Medulla oblongata (tissue), 1 donor: ENCODE results near the gene SCUBE3.

Source experiments
- DNase-seq: peaks from one replicate; pipeline ENCODE4 v3.0.0-alpha.2; 2015; ENCODE audit errors: extremely low spot score

The SCUBE3 gene

GRCh38 chr6:35213824-35214756 lies at the start of gene SCUBE3:
Gene SCUBE3, plus strand, starts transcription at chr6:35213956. Its CDS starts 463 bp downstream, at chr6:35214419.
- DNase-seq = no peak

DNA sequence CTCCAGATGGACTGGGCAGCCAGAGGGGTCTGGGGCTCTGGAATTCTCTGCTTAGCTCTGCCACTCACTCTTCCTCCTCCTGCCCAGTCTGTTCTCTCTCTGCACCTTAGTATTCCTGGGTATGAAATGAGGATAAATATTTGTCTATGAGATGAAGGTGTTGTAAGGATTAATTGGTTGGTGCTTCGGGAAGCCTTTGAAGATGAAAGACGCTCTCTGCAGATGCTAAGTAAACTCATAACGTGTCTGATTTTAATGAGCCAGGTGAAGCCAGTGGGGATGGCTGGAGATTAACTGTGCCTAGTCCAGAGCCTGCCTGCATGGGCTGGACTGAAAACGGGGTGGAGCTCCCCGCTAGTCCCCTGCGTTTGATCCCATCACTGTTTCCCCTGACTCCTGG lies 49.5 kb upstream of the SCUBE3 start:
- DNase-seq = no peak

DNA sequence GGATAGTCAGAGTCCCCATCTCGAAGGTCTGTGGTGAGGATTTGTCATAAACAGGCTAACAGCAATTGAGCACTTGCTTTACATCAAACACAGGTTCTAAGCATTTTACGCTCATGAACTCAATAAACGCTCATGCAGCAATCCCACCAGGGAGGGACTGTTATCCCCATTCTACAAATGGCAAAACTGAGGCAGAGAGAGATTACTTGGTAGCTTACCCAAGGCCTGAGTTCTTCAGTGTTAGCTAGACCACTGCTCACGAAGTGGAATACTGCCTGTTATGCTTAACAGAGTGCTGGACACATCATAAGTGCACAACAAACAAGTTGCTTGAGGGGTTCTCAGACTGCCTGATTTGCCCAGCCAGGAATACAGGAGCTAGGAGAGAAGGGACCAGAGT lies 48.9 kb upstream of the SCUBE3 start:
- DNase-seq = no peak

- no peak for DNase-seq
Observed at GRCh38 chr6:35165630-35166071, 48.1 kb upstream of the SCUBE3 start.

DNA sequence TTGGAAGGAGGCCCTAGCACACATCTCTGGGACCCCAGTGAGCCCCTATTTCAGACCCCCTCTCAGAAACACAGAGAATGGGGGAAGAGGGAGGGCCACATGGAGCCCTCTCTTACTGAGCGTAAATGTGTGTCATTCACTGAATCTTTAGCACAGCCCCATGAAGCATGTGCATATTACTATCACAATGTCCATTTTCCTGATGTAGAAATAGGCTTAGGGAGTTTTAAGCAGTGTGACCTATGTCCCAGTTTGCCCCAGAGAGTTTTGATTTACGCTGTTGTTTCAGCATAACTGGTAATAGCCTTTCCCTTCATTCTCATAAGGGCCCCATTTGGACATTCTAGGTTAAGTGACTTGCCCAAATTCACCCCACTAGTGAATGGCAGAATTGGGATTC lies 47.6 kb upstream of the SCUBE3 start:
- no peak for DNase-seq

DNA sequence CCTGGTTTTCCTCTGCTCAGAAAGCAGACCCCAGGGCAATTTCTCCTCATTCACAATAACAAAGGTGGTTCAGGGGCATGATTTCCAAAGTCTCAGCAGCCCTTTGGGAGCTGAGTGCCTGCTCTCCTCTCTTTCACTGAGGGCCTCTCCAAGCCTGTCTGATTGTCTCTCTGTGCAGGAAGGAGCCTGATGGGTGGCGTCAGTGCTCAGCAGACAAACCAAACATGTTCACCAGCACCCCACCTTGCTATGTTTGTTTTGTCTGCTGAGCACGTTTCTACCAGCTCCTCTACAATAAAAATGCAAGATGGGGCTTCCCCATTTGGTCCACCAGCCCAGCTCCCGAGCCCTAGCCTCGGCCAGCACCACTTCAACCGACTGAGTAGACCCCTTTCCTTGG lies 47.2 kb upstream of the SCUBE3 start:
- no peak for DNase-seq

- no peak for DNase-seq
Observed at GRCh38 chr6:35167505-35167904, 46.3 kb upstream of the SCUBE3 start.

GRCh38 chr6:35168461-35168861 lies 45.3 kb upstream of the SCUBE3 start:
- DNase-seq = peak; percentile 37

GRCh38 chr6:35170166-35170565 lies 43.6 kb upstream of the SCUBE3 start:
- no peak for DNase-seq

DNA sequence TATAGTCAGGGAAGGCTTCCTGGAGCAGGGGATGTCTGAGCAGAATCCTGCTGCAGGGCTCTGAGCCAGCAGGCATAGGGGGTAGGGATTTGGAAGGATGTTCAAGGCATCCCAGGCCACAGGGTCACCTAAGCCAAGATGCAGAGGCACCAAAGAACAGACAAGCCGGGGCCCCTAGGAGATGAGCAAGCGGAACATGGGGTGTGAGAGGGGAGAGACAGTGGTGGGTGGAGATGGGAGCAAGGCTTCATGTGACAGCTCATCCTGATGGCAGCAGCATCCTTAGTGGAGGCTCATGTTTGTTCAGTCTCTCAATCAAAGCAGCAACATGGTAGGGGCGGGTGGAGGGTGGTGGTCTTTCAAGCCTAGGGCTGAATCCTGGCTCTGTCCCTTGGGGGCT lies 42.9 kb upstream of the SCUBE3 start:
- DNase-seq = no peak

DNA sequence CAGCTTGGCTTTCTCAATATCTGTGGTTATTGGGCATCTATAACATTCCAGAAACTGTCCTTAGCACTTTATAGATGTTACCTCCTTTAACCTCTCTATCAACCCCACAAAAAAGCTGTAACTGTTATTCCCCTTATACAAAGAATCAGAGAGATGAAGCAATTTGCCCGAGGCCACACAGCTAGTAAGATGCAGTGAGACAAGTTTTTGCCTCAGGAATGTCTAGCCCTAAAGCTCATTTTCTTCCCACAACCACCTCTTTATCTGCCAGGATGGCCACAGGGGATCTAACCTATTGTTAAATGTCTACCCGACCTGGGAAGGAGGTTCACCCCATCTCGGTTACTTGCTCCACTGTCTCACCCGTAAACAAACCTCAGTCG lies 40.7 kb upstream of the SCUBE3 start:
- no peak for DNase-seq

GRCh38 chr6:35173427-35174087 lies 40.2 kb upstream of the SCUBE3 start:
- DNase-seq = no peak

- DNase-seq = no peak
Observed at GRCh38 chr6:35174088-35174434, 39.7 kb upstream of the SCUBE3 start.

- no peak for DNase-seq
Observed at GRCh38 chr6:35174501-35174900, 39.3 kb upstream of the SCUBE3 start.

- no peak for DNase-seq
Observed at GRCh38 chr6:35176301-35177024, 37.3 kb upstream of the SCUBE3 start.

DNA sequence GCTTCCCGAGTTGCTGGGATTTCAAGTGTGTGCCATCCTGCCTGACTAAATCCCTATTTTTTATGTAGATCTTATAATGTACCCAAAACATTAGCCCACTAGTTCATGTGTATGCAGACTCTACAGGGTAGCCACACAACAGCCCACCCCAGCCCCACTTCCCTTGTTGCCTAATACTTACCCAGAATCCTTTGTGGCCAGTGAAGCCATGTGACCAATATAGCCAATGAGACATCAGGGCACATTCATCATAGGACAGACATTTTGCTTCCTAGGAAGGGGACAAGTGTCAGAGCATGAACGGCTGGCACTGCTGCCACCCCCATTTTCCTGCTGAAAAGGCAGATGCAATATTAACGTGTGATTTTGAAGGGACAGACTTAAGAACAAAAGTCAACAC lies 36.6 kb upstream of the SCUBE3 start:
- no peak for DNase-seq

DNA sequence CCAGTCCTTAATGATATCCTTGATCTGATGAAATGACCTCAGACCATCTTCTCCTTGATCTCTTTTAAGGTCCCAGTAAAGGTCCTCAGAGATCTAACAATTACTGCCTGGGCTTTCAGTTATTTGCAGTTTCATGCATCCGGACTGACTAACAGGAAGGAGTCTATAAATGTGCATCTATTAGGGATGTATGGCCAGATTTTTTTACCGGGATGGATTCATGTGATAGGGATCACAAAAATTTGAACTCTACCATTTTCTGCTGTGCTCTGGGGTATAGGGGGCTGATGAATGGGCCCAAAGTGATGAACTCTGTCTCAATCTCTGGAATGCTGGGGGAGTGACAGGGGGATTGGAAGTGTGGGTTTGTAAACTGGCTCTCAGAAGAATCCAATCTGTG lies 36.2 kb upstream of the SCUBE3 start:
- DNase-seq = no peak

- DNase-seq = no peak
Observed at GRCh38 chr6:35178012-35178411, 35.7 kb upstream of the SCUBE3 start.

- no peak for DNase-seq
Observed at GRCh38 chr6:35178932-35179832, 34.6 kb upstream of the SCUBE3 start.

- DNase-seq = no peak
Observed at GRCh38 chr6:35179901-35180535, 33.7 kb upstream of the SCUBE3 start.
